GM12872 (cell line): ENCODE data around the gene GZMM.

Source experiments
- TF ChIP-seq, protein P1 (sequence below): IDR thresholded peaks from 3 replicates; pipeline ENCODE4 v1.5.1; 2011; ENCODE audit warnings: low read depth, mild to moderate bottlenecking, low read length, moderate library complexity; ENCODE audit not compliant: insufficient read depth

GZMM gene

GRCh38 chr19:514166-514663 is 29.6 kb upstream of the GZMM start:
- TF ChIP-seq, protein P1, sequence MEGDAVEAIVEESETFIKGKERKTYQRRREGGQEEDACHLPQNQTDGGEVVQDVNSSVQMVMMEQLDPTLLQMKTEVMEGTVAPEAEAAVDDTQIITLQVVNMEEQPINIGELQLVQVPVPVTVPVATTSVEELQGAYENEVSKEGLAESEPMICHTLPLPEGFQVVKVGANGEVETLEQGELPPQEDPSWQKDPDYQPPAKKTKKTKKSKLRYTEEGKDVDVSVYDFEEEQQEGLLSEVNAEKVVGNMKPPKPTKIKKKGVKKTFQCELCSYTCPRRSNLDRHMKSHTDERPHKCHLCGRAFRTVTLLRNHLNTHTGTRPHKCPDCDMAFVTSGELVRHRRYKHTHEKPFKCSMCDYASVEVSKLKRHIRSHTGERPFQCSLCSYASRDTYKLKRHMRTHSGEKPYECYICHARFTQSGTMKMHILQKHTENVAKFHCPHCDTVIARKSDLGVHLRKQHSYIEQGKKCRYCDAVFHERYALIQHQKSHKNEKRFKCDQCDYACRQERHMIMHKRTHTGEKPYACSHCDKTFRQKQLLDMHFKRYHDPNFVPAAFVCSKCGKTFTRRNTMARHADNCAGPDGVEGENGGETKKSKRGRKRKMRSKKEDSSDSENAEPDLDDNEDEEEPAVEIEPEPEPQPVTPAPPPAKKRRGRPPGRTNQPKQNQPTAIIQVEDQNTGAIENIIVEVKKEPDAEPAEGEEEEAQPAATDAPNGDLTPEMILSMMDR = no peak

DNA sequence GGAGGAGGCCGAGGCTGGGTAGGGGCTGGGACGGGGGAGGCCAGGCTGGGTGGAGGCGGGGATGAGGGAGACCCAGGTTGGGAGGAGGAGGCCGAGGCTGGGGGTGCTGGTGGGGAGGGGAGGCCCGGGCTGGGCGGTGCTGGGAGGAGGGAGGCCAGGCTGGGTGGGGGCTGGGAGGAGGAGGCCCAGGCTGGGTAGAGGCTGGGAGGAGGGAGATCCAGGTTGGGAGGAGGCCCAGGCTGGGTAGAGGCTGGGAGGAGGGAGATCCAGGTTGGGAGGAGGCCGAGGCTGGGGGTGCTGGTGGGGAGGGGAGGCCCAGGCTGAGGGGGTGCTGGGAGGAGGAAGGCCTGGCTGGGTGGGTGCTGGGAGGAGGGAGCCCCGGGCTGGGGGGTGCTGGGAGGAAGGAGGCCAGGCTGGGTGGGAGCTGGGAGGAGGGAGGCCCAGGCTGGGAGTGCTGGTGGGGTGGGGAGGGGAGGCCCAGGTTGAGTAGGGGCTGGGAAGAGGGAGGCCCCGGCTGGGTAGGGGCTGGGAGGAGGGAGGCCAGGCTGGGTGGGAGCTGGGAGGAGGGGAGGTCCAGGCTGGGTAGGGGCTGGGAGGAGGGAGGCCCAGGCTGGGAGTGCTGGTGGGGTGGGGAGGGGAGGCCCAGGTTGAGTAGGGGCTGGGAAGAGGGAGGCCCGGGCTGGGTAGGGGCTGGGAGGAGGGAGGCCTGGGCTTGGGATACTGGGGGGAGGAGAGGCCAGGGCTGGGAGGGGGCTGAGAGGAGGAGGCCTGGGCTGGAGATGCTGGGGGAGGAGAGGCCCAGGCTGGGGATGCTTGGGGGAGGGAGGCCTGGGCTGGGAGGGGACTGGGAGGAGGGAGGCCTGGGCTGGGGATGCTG is 25.9 kb upstream of the GZMM start:
- TF ChIP-seq, protein P1 = no peak

DNA sequence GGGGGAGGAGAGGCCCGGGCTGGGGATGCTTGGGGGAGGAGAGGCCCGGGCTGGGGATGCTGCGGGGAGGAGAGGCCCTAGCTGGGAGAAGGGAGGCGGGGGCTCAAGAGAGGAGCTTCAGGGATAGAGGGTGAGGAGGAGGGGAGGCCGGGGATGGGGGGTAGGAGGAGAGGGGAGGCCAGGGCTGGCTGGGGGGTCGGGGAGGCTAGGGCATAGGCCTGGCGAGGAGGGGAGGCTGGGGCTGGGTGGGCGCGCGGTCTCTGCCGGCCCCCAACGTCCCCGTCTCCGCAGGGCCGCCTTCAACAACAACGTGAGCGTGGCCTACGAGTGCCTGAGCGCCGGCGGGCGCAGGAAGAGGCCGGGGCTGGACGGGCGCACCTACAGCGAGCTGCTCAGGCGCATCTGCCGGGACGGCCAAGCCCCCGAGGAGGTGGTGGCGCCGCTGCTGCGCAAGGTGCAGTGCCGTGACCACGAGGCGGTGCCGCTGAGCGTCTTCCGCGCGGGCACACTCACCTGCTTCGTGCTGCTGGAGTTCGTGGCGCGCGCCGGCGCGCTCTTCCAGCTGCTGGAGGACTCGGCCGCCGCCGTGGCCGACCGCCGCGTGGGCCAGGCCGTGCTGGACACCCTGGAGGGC is 25.1 kb upstream of the GZMM start:
- TF ChIP-seq, protein P1 = peak; percentile 13; the same call in 1 of the 3 replicates

GRCh38 chr19:519449-519865 is 24.4 kb upstream of the GZMM start:
- TF ChIP-seq, protein P1 = no peak

DNA sequence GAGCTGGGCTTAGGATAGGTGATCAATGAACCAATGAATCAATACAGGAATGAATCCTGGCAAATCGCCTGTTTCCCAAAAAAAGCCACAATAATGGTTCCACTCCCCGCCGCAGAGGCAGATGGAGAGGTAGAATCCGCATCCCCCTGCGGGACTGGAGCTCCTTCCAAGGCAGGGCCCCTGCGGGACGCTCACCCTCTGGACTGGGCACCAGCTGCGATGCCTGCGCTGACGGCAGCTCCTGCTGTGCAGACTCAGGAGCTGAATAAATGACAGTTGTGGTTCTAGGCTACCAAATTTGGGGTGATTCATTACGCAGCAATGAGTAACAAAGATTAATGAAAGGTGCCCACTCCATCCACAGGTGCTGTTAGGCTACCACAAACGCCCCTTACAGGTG is 21.1 kb upstream of the GZMM start:
- TF ChIP-seq, protein P1 = no peak

DNA sequence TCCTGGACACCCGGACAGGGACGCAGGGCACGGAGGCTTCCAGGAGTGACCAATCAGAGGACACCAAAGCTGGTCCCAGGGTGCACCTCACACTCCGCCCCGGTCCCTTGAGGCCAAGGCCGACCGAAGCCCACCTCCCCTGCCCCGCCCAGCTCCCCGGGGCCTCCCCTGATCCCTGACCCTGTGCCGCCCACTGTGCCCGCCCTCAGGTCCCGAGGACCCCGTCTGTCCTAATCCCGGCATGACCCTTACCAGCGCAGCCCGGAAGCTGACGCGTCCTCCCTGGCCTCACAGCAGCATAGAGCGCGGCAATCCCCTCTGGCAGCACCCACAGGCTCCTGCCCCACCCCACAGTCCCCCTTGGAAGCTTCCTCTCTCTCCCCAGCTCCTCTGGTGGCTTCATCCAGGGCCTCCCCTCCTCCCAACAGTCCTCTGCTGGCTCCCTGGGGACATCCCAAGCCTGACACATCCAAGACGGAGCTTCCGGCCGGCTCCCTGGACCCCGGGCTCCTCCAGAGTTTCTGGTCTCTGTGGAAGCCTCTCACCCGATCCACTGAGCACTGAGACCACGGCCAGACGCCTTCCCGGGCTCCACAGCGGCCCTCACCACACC is 19.7 kb upstream of the GZMM start:
- TF ChIP-seq, protein P1 = no peak

- TF ChIP-seq, protein P1 = no peak
These were observed 18.8 kb upstream of the GZMM start for GRCh38 chr19:525029-525428.
